ENCODE data around the gene IDE. TPM values are rescaled to one million over a fixed set of nuclear protein-coding genes. Genes with fewer than 3 reads are reported as not detected.
"Not testable (repeated sequence)": the region's sequence is repeated elsewhere in the genome, so short reads cannot be mapped to it uniquely, and the experiment has no call there.

IDE gene
- polyA plus RNA-seq, 1 donor, result 20.8 TPM

- no peaks in the 10 kb centered on the region for H3K36me3 ChIP-seq (ENCODE audit: control insufficient read depth, insufficient read depth, low read length)
- no peaks in the 10 kb centered on the region for H3K4me1 ChIP-seq (ENCODE audit: control insufficient read depth, insufficient read depth, low read length)
- H3K27ac ChIP-seq (ENCODE audit: low read length), result no peak overlapping the region
- H3K9me3 ChIP-seq (ENCODE audit: control insufficient read depth, low read depth, low read length), result no peaks in the 10 kb centered on the region
- peaks cover 5% of the 10 kb centered on the region for H3K27me3 ChIP-seq (ENCODE audit: control insufficient read depth, insufficient read depth, low read length)
- 100% methylated on average over 2 of the region's 9 CpGs for WGBS (ENCODE audit: insufficient coverage, low lambda C conversion rate)
- DNase-seq, result peak; percentile 29 to 38
- H3K4me3 ChIP-seq (ENCODE audit: low read length), result no peak overlapping the region
These were observed 166.4 kb downstream of the IDE start for GRCh38 chr10:92407305-92408016.

GRCh38 chr10:92405419-92405924 is 168.4 kb downstream of the IDE start:
- Histone ChIP-seq H3K27me3 (ENCODE audit: control insufficient read depth, insufficient read depth, low read length) (peaks cover 5% of the 10 kb centered on the region), H3K4me1 (ENCODE audit: control insufficient read depth, insufficient read depth, low read length) (no peaks in the 10 kb centered on the region), H3K27ac (ENCODE audit: low read length) (no peak overlapping the region), H3K9me3 (ENCODE audit: control insufficient read depth, low read depth, low read length) (no peaks in the 10 kb centered on the region), H3K4me3 (ENCODE audit: low read length) (no peak overlapping the region), H3K36me3 (ENCODE audit: control insufficient read depth, insufficient read depth, low read length) (no peaks in the 10 kb centered on the region)
- no peak for DNase-seq
- 100% methylated on average over 1 of the region's 6 CpGs for WGBS (ENCODE audit: insufficient coverage, low lambda C conversion rate)

GRCh38 chr10:92404612-92405418 is 169.1 kb downstream of the IDE start:
- H3K9me3 ChIP-seq (ENCODE audit: control insufficient read depth, low read depth, low read length), result no peaks in the 10 kb centered on the region
- whole genome bisulfite sequencing (ENCODE audit: insufficient coverage, low lambda C conversion rate), result 83% methylated on average over 1 of the region's 10 CpGs
- DNase-seq, result no peak
- no peak overlapping the region for H3K4me3 ChIP-seq (ENCODE audit: low read length)
- no peaks in the 10 kb centered on the region for H3K4me1 ChIP-seq (ENCODE audit: control insufficient read depth, insufficient read depth, low read length)
- no peaks in the 10 kb centered on the region for H3K36me3 ChIP-seq (ENCODE audit: control insufficient read depth, insufficient read depth, low read length)
- H3K27me3 ChIP-seq (ENCODE audit: control insufficient read depth, insufficient read depth, low read length), result peaks cover 5% of the 10 kb centered on the region
- no peak overlapping the region for H3K27ac ChIP-seq (ENCODE audit: low read length)

GRCh38 chr10:92402234-92402633 is 171.7 kb downstream of the IDE start:
- WGBS (ENCODE audit: insufficient coverage, low lambda C conversion rate), result no CpG with 5 or more reads among the region's 5 CpGs
- DNase-seq; H3K27ac ChIP-seq (ENCODE audit: low read length); H3K4me1 ChIP-seq (ENCODE audit: control insufficient read depth, insufficient read depth, low read length); H3K4me3 ChIP-seq (ENCODE audit: low read length); H3K36me3 ChIP-seq (ENCODE audit: control insufficient read depth, insufficient read depth, low read length); H3K27me3 ChIP-seq (ENCODE audit: control insufficient read depth, insufficient read depth, low read length); H3K9me3 ChIP-seq (ENCODE audit: control insufficient read depth, low read depth, low read length): not testable (repeated sequence)

Other genes starting within 250 kb of the IDE start
- gene KIF11, start 19.0 kb upstream of the IDE start, polyA plus RNA-seq, result 12.5 TPM
- 7.1 TPM for gene HHEX, start 115.9 kb upstream of the IDE start, polyA plus RNA-seq

Data from large intestine (tissue), 3 donors.